Muscle layer of duodenum (tissue), 2 donors: ENCODE data around the gene BABAM1.
A peak's percentile ranks its signal among the peaks of the same experiment; 100 is the strongest.
"Not testable (repeated sequence)": the region's sequence is repeated elsewhere in the genome, so short reads cannot be mapped to it uniquely, and the experiment has no call there.

Source experiments
- H3K27ac ChIP-seq: one replicate; pipeline ENCODE4 v1.7.0; 2013; ENCODE audit warnings: mild to moderate bottlenecking, low read length
- H3K27me3 ChIP-seq: one replicate; pipeline ENCODE4 v1.7.0; 2013; ENCODE audit warnings: low read depth, mild to moderate bottlenecking, control low read depth, low read length
- H3K36me3 ChIP-seq, 2 donors: one replicate each; pipeline ENCODE4 v1.7.0; 2013; ENCODE audit warnings: low read length in 2 of 2, control low read depth in 1 of 2, mild to moderate bottlenecking in 1 of 2; ENCODE audit not compliant: insufficient read depth in 2 of 2, control insufficient read depth in 1 of 2
- H3K4me1 ChIP-seq, 2 donors: one replicate each; pipeline ENCODE4 v1.7.0; 2013; ENCODE audit warnings: low read length in 2 of 2, mild to moderate bottlenecking in 2 of 2, control low read depth in 1 of 2, moderate library complexity in 1 of 2; ENCODE audit not compliant: insufficient read depth in 2 of 2, control insufficient read depth in 1 of 2
- H3K4me3 ChIP-seq, 2 donors: one replicate each; pipeline ENCODE4 v1.7.0; 2013; ENCODE audit warnings: low read length in 2 of 2, low read depth in 1 of 2, mild to moderate bottlenecking in 1 of 2
- H3K9me3 ChIP-seq, 2 donors: one replicate each; pipeline ENCODE4 v1.7.0; 2013; ENCODE audit warnings: low read length in 2 of 2, control low read depth in 1 of 2, mild to moderate bottlenecking in 1 of 2; ENCODE audit not compliant: control insufficient read depth in 1 of 2
- donor health status: healthy.

Gene BABAM1

GRCh38 chr19:17295551-17295950 is 28.3 kb downstream of the BABAM1 start:
- not testable (repeated sequence) for H3K27me3 ChIP-seq, H3K9me3 ChIP-seq, H3K4me3 ChIP-seq, H3K27ac ChIP-seq, H3K4me1 ChIP-seq
- peaks cover 0 to 11% of the 10 kb centered on the region in 2 donors for H3K36me3 ChIP-seq

- no peaks in the 10 kb centered on the region for H3K27me3 ChIP-seq
- peaks cover 0 to 11% of the 10 kb centered on the region in 2 donors for H3K36me3 ChIP-seq
- peaks cover 0 to 7% of the 10 kb centered on the region in 2 donors for H3K4me1 ChIP-seq
- no peaks in the 10 kb centered on the region for H3K9me3 ChIP-seq
- H3K4me3 ChIP-seq, result no peak overlapping the region
- no peak overlapping the region for H3K27ac ChIP-seq
These were observed 29.0 kb downstream of the BABAM1 start for GRCh38 chr19:17296273-17296672.

- H3K4me1 ChIP-seq, result peaks cover 0 to 7% of the 10 kb centered on the region in 2 donors
- H3K9me3 ChIP-seq, result no peaks in the 10 kb centered on the region
- no peak overlapping the region for H3K4me3 ChIP-seq
- H3K36me3 ChIP-seq, result peaks cover 0 to 11% of the 10 kb centered on the region in 2 donors
- H3K27me3 ChIP-seq, result no peaks in the 10 kb centered on the region
- H3K27ac ChIP-seq, result no peak overlapping the region
These were observed 29.7 kb downstream of the BABAM1 start for GRCh38 chr19:17296976-17297375.

- Histone ChIP-seq H3K27ac (no peak overlapping the region), H3K9me3 (no peaks in the 10 kb centered on the region), H3K27me3 (no peaks in the 10 kb centered on the region), H3K36me3 (peaks cover 0 to 5% of the 10 kb centered on the region in 2 donors), H3K4me1 (peaks cover 7 to 32% of the 10 kb centered on the region in 2 donors), H3K4me3 (no peak overlapping the region)
These were observed 33.9 kb downstream of the BABAM1 start for GRCh38 chr19:17300992-17301619.

DNA sequence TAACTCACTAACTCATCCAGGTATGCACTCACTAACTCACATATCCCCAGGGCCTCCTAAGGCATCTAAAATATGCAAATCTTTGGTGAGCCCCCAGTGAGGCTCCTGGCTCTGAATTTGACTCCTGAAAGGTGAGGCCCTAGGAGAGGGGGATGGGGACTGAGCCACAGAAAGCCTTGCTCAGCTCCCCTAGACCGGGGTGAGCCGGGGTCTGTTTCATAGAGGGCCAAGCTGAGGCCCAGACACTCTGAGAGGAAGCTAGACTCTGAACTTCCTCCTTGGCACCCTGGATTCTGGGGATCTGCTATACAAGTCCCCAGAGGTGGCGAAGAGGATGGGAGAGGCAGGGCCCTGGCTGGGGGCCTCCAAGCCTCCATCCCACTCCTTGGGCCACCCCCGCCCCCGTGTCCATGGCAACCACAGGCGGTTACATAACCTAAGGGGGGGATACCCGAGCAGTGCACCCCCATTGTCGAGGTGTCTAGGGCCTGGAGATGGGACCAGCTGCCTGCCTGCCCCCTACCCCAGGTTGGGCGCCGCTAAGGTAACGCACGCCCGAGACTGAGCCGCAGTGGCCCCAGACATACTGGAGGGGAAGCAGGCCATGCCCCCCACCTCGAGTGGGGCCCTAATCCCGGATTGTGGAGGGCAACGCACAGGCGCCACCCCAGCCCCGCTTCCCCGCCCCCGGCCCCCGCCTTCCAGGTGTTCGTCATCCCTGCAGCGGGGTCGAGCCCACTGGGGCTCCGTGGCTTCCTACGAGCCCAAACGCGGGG is 35.3 kb downstream of the BABAM1 start:
- Histone ChIP-seq H3K4me1 (peaks cover 13 to 40% of the 10 kb centered on the region in 2 donors), H3K27me3 (no peaks in the 10 kb centered on the region), H3K4me3 (peak overlapping the region; percentile 48 to 79), H3K36me3 (peaks cover 0 to 5% of the 10 kb centered on the region in 2 donors), H3K9me3 (no peaks in the 10 kb centered on the region), H3K27ac (no peak overlapping the region)

DNA sequence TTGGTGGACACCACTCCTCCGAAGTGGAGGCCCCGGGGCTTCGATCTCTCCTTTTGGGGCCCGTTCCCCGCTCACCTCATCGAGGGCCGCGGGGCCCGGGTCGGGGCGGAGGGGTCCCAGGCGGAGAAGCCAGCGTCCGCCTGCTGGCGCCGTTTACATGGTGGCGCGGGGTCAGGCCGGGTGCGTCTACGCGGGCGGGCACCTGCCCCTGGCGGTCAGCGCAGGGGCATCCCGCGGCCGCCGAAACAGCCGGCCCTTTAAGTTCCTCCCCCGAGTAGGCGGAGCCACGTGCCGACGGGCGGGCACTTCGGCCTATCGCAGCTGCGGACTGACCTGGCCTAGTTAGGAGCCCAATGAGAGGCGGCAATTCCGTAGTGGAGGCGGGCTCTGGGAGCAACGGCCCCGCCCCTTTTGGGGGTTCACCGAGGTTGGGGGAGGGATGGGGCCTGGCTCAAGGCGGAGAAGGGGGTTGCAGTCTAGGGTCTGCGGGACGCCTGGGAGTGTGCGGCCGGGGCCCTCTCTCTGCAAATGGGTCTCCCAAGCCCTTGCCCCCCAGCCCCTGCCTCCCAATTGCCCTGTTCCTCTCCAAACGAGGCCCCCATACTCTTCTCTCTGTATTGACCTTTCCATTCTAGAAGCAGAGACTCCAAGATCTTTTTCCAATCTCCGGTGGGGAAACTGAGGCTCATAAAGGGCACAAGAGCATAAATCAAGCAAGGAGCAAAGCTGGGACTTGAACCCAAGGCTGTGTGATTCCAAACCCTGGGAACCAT is 36.1 kb downstream of the BABAM1 start, which contains the start of gene ABHD8:
Gene ABHD8, minus strand, starts transcription at position 259 of the 773 bp plus-strand sequence. CDS start 1,809 bp downstream, outside the sequence.
- Histone ChIP-seq H3K9me3 (no peaks in the 10 kb centered on the region), H3K27ac (peak within 1 kb of the TSS; percentile 1), H3K4me1 (peaks cover 13 to 40% of the 10 kb centered on the region in 2 donors), H3K36me3 (peaks cover 0 to under 1% of the 10 kb centered on the region in 2 donors), H3K27me3 (no peaks in the 10 kb centered on the region), H3K4me3 (peak within 1 kb of the TSS; percentile 48 to 79)

- peak overlapping the region in 1 of 2 donors; percentile 79 for H3K4me3 ChIP-seq
- H3K4me1 ChIP-seq, result peaks cover 13 to 40% of the 10 kb centered on the region in 2 donors
- peak overlapping the region; percentile 1 for H3K27ac ChIP-seq
- no peaks in the 10 kb centered on the region for H3K27me3 ChIP-seq
- no peaks in the 10 kb centered on the region for H3K9me3 ChIP-seq
- no peaks in the 10 kb centered on the region for H3K36me3 ChIP-seq
These were observed 36.7 kb downstream of the BABAM1 start for GRCh38 chr19:17303940-17304267.

- H3K4me3 ChIP-seq, result no peak overlapping the region
- H3K4me1 ChIP-seq, result peaks cover 13 to 40% of the 10 kb centered on the region in 2 donors
- no peaks in the 10 kb centered on the region for H3K27me3 ChIP-seq
- H3K27ac ChIP-seq, result peak overlapping the region; percentile 88
- no peaks in the 10 kb centered on the region for H3K36me3 ChIP-seq
- no peaks in the 10 kb centered on the region for H3K9me3 ChIP-seq
These were observed 37.4 kb downstream of the BABAM1 start for GRCh38 chr19:17304386-17305215.

DNA sequence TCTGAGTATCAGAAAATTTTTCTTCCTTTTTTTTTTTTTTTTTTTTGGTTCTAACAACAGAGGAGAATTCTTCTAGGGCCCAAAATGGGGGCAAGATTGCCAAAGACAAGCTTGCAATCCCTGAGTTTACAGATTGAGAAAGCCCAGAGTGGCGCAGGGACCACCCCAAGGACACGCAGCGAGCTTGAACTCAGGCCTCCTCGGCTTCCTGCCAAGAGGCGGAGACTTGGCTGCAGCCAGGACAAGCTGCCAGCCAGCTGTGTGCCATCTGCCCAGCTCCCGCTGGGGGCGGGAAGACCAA is 37.9 kb downstream of the BABAM1 start:
- Histone ChIP-seq H3K27ac (peak overlapping the region; percentile 88), H3K9me3 (no peaks in the 10 kb centered on the region), H3K36me3 (no peaks in the 10 kb centered on the region), H3K27me3 (no peaks in the 10 kb centered on the region), H3K4me1 (peaks cover 15 to 44% of the 10 kb centered on the region in 2 donors), H3K4me3 (peak overlapping the region; percentile 72 to 92)

GRCh38 chr19:17305517-17306284 is 38.5 kb downstream of the BABAM1 start, which contains the start of gene MRPL34:
Gene MRPL34 (plus strand): TSS chr19:17305872. CDS start chr19:17305893, 21 bp downstream.
- Histone ChIP-seq H3K27me3 (no peaks in the 10 kb centered on the region), H3K4me1 (peaks cover 21 to 49% of the 10 kb centered on the region in 2 donors), H3K9me3 (no peaks in the 10 kb centered on the region), H3K4me3 (peak within 1 kb of the TSS; percentile 72 to 92), H3K27ac (peak within 1 kb of the TSS; percentile 88), H3K36me3 (no peaks in the 10 kb centered on the region)
